Measurements from ENCODE around the gene CDKAL1.

Gene CDKAL1

GRCh38 chr6:20575704-20576451 is 41.6 kb downstream of the CDKAL1 start:
- H3K4me3 ChIP-seq (ENCODE audit: low read depth, low read length), result no peak overlapping the region
- no peak for DNase-seq (ENCODE audit: low read depth, low spot score)
- no peak for TF ChIP-seq CTCF (IDR thresholded peaks at IDR 0.05; ENCODE audit: insufficient read depth, low read length, missing control alignments)
- ChIA-PET POLR2A (no interaction called here), CTCF (interaction anchor here (0.7 to 3.5 kb wide), 2 partner anchors 11 to 1013 kb away, joined by 3 to 29 read pairs; no protein-coding TSS in a partner anchor)

GRCh38 chr6:20577173-20577688 is 43.0 kb downstream of the CDKAL1 start:
- POLR2A ChIA-PET, result no interaction called here
- TF ChIP-seq CTCF (IDR thresholded peaks at IDR 0.05; ENCODE audit: insufficient read depth, low read length, missing control alignments), result no peak
- no peak for DNase-seq (ENCODE audit: low read depth, low spot score)
- H3K4me3 ChIP-seq (ENCODE audit: low read depth, low read length), result no peak overlapping the region
- CTCF ChIA-PET, result no interaction called here

DNA sequence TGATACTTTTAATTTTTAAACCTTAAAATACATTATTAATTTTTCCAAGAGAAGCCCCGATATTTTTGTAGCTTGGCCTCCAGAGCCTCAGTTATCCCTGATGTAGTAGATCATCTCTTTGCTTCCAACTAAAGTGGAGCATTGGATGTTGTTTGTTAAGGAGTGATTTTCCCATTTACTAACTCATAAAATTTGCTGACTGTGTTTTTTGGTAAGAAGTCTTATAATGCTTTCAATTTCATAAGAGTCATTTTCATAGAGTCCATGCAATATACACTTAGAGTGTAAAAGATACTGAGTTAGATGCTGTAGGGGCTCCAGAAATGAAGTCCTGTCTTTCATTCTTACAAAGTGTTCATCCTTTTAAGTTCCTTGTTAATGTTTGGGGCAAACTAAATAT is 46.8 kb downstream of the CDKAL1 start:
- TF ChIP-seq CTCF (IDR thresholded peaks at IDR 0.05; ENCODE audit: insufficient read depth, low read length, missing control alignments), result no peak
- POLR2A ChIA-PET, result no interaction called here
- no peak overlapping the region for H3K4me3 ChIP-seq (ENCODE audit: low read depth, low read length)
- CTCF ChIA-PET, result no interaction called here
- DNase-seq (ENCODE audit: low read depth, low spot score), result no peak

GRCh38 chr6:20582586-20583443 is 48.6 kb downstream of the CDKAL1 start:
- no peak overlapping the region for H3K4me3 ChIP-seq (ENCODE audit: low read depth, low read length)
- ChIA-PET POLR2A (no interaction called here), CTCF (no interaction called here)
- no peak for TF ChIP-seq CTCF (IDR thresholded peaks at IDR 0.05; ENCODE audit: insufficient read depth, low read length, missing control alignments)
- DNase-seq (ENCODE audit: low read depth, low spot score), result no peak

GRCh38 chr6:20583444-20583800 is 49.2 kb downstream of the CDKAL1 start:
- no peak for TF ChIP-seq CTCF (IDR thresholded peaks at IDR 0.05; ENCODE audit: insufficient read depth, low read length, missing control alignments)
- ChIA-PET CTCF (no interaction called here), POLR2A (no interaction called here)
- H3K4me3 ChIP-seq (ENCODE audit: low read depth, low read length), result no peak overlapping the region
- no peak for DNase-seq (ENCODE audit: low read depth, low spot score)

GRCh38 chr6:20584100-20584731 is 50.0 kb downstream of the CDKAL1 start:
- no peak for TF ChIP-seq CTCF (IDR thresholded peaks at IDR 0.05; ENCODE audit: insufficient read depth, low read length, missing control alignments)
- CTCF ChIA-PET, result no interaction called here
- POLR2A ChIA-PET, result no interaction called here
- no peak overlapping the region for H3K4me3 ChIP-seq (ENCODE audit: low read depth, low read length)
- no peak for DNase-seq (ENCODE audit: low read depth, low spot score)
